HepG2 (cell line): ENCODE measurements around the gene CACTIN. TPM values are rescaled to one million over a fixed set of nuclear protein-coding genes. Genes with fewer than 3 reads are reported as not detected.

Experiments
- ASH2L ChIP-seq: fragments of 300-600, 200-600 bp; sonication (generic); IDR thresholded peaks from 2 replicates; pipeline ENCODE4 v1.7.0; 2017; ENCODE audit warnings: low read depth, mild to moderate bottlenecking, moderate library complexity, mixed read lengths, low read length; ENCODE audit not compliant: insufficient read length
- CSRNP2 ChIP-seq: sonication (generic); formaldehyde crosslinking; conservative IDR thresholded peaks from 2 replicates; pipeline ENCODE4 v1.8.0; 2022; ENCODE audit warnings: low read depth, missing genetic modification reagents
- KDM3A ChIP-seq: IDR thresholded peaks from 2 replicates; pipeline ENCODE4 v1.6.1; 2018; ENCODE audit warnings: low read depth, missing compliant biosample characterization
- PRPF4 ChIP-seq: fragments of 200-400 bp; formaldehyde crosslinking; IDR thresholded peaks from 2 replicates; pipeline ENCODE4 v1.6.1; 2016; ENCODE audit warnings: low read length, low read depth; ENCODE audit not compliant: poor library complexity, severe bottlenecking
- TERF1 ChIP-seq: sonication (generic); formaldehyde crosslinking; IDR thresholded peaks from 2 replicates; pipeline ENCODE4 v1.8.0; 2022; ENCODE audit warnings: mild to moderate bottlenecking, missing genetic modification reagents, moderate library complexity
- TP53 ChIP-seq: sonication (generic); formaldehyde crosslinking; conservative IDR thresholded peaks from 2 replicates; pipeline ENCODE4 v1.4.0; 2020; ENCODE audit warnings: missing genetic modification reagents
- ZMYM3 ChIP-seq: sonication (generic); formaldehyde crosslinking; IDR thresholded peaks from 2 replicates; pipeline ENCODE4 v1.5.1; 2020; ENCODE audit warnings: mild to moderate bottlenecking, missing genetic modification reagents
- ZNF101 ChIP-seq: sonication (generic); formaldehyde crosslinking; IDR thresholded peaks from 2 replicates; pipeline ENCODE4 v1.4.0; 2020; ENCODE audit warnings: mild to moderate bottlenecking, low read depth, missing genetic modification reagents, borderline replicate concordance
- ZNF121 ChIP-seq: sonication (generic); formaldehyde crosslinking; IDR thresholded peaks from 2 replicates; pipeline ENCODE4 v1.5.0; 2020; ENCODE audit warnings: mild to moderate bottlenecking, missing genetic modification reagents
- ZNF44 ChIP-seq: sonication (generic); formaldehyde crosslinking; IDR thresholded peaks from 2 replicates; pipeline ENCODE4 v1.5.1; 2020; ENCODE audit warnings: mild to moderate bottlenecking, missing genetic modification reagents
- ZNF496 ChIP-seq: sonication (generic); formaldehyde crosslinking; IDR thresholded peaks from 2 replicates; pipeline ENCODE4 v1.8.1; 2023; ENCODE audit warnings: mild to moderate bottlenecking, moderate library complexity, missing genetic modification reagents; ENCODE audit not compliant: insufficient replicate concordance
- ZNF510 ChIP-seq: sonication (generic); formaldehyde crosslinking; IDR thresholded peaks from 2 replicates; pipeline ENCODE4 v1.4.0; 2020; ENCODE audit warnings: low read depth, mild to moderate bottlenecking, missing genetic modification reagents
- ZNF770 ChIP-seq: sonication (generic); formaldehyde crosslinking; IDR thresholded peaks from 2 replicates; pipeline ENCODE4 v1.5.0; 2020; ENCODE audit warnings: mild to moderate bottlenecking, missing genetic modification reagents
- ZNF792 ChIP-seq: IDR thresholded peaks from 2 replicates; pipeline ENCODE4 v1.6.1; 2016
- ZNF839 ChIP-seq: sonication (generic); formaldehyde crosslinking; IDR thresholded peaks from 2 replicates; pipeline ENCODE4 v1.4.0; 2020; ENCODE audit warnings: missing genetic modification reagents, mild to moderate bottlenecking, borderline replicate concordance
- polyA plus RNA-seq, 8 experiments: library from polyadenylated mRNA; depleted of rRNA in 3 of 8; stranded (reverse) in 7 of 8; unstranded in 1 of 8; fragments of >200 nt; fragmentation: Illumina TruSeq in 4 of 8; extraction: Trizol in 4 of 8; gene quantifications; 2 replicates each; pipeline versions ENCODE4 v1.2.1 to v1.2.3, GENCODE V29; 2011 to 2016; ENCODE audit warnings: low read depth in 4 of 8, missing spikeins in 1 of 8, mixed read lengths in 1 of 8; ENCODE audit not compliant: insufficient read depth in 1 of 8
- total RNA-seq, 5 experiments: library from RNA; depleted of rRNA; stranded (reverse); fragments of >200 nt; fragmentation: Illumina TruSeq; extraction: Trizol; gene quantifications; 2 replicates each; pipeline ENCODE4 v1.2.3, GENCODE V29; 2016; ENCODE audit warnings: low read depth in 1 of 5
- TF ChIP-seq, protein P1 (sequence below): sonication (generic); formaldehyde crosslinking; IDR thresholded peaks from 2 replicates; pipeline ENCODE4 v1.4.0; 2020; ENCODE audit warnings: low read depth, missing genetic modification reagents
- TF ChIP-seq, protein P2 (sequence below): sonication (generic); formaldehyde crosslinking; IDR thresholded peaks from 2 replicates; pipeline ENCODE4 v1.4.0; 2020; ENCODE audit warnings: missing genetic modification reagents

CACTIN gene
- total and polyA plus RNA-seq, 2 of the 13 experiments (the other 11 are each of a cell fraction or from before 2014, with no cell fraction given), result 10.0 to 16.6 TPM

DNA sequence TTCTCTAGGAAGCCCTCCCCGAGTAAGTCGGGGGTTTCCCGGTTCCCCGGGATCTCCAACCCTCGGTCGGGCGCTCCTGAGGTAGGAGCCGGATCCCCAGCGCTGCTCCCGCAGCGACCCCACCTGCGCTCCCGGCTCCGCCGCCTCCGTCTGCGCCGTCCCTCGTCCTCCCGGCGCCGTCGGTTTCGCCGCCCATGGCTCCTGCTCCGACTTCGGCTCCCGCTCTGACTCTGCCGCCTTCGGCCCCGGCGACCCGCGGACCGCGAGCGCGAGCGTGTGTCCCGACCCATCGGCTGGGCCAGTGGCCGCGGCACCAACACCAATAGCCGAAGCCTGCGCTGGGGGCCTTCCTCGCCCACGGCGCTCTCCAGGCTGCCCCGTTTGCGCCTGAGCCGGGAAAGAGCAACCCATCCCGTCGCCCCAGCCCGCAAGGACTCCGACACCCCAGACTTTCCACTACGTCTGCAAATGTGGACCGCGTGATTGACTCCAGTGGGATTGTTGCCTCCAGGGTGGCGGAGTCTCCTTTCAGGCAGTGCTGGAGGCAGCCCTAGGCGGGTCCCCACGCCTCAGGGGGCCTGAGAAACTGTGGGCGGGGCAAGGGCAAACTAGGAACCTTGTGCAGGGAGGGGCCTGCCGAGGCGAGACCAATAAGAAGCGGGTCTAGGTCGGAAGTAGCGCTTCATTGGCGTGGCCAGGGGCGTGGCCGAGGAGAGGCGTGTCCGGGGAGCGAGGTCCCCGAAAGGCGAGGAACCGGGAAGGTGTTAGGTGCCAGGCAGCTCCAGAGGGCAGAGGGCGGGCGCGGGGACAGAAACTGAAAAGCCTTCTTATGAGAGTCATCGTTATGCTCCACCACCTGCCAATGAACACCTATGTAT, at the start of gene CACTIN (continued):
- TF ChIP-seq ASH2L, result peak; percentile 92
- TF ChIP-seq PRPF4, result no peak
- TF ChIP-seq, protein P1, sequence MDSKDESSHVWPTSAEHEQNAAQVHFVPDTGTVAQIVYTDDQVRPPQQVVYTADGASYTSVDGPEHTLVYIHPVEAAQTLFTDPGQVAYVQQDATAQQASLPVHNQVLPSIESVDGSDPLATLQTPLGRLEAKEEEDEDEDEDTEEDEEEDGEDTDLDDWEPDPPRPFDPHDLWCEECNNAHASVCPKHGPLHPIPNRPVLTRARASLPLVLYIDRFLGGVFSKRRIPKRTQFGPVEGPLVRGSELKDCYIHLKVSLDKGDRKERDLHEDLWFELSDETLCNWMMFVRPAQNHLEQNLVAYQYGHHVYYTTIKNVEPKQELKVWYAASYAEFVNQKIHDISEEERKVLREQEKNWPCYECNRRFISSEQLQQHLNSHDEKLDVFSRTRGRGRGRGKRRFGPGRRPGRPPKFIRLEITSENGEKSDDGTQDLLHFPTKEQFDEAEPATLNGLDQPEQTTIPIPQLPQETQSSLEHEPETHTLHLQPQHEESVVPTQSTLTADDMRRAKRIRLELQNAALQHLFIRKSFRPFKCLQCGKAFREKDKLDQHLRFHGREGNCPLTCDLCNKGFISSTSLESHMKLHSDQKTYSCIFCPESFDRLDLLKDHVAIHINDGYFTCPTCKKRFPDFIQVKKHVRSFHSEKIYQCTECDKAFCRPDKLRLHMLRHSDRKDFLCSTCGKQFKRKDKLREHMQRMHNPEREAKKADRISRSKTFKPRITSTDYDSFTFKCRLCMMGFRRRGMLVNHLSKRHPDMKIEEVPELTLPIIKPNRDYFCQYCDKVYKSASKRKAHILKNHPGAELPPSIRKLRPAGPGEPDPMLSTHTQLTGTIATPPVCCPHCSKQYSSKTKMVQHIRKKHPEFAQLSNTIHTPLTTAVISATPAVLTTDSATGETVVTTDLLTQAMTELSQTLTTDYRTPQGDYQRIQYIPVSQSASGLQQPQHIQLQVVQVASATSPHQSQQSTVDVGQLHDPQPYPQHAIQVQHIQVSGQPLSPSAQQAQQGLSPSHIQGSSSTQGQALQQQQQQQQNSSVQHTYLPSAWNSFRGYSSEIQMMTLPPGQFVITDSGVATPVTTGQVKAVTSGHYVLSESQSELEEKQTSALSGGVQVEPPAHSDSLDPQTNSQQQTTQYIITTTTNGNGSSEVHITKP (CRISPR knock-in tag), result peak; percentile 31; the same call in 1 of the 2 replicates
- TF ChIP-seq ZNF770 (CRISPR knock-in tag), result peak; percentile 53
- TF ChIP-seq ZNF496, result no peak
- TF ChIP-seq ZNF792 (CRISPR knock-in tag), result peak; percentile 62; the same call in 1 of the 2 replicates
- 0 out of 2 replicates have a peak, but pooled peaks have one; percentile 41 for TF ChIP-seq KDM3A (CRISPR knock-in tag)
- TF ChIP-seq ZNF101 (CRISPR knock-in tag), result no peak
- no peak for TF ChIP-seq CSRNP2 (CRISPR knock-in tag)
- TF ChIP-seq TERF1 (CRISPR knock-in tag), result no peak
- no peak for TF ChIP-seq ZNF44 (CRISPR knock-in tag)
- TF ChIP-seq ZMYM3 (CRISPR knock-in tag), result no peak
- no peak; the same call in 1 of the 2 replicates for TF ChIP-seq TP53 (CRISPR knock-in tag)
- TF ChIP-seq, protein P2, sequence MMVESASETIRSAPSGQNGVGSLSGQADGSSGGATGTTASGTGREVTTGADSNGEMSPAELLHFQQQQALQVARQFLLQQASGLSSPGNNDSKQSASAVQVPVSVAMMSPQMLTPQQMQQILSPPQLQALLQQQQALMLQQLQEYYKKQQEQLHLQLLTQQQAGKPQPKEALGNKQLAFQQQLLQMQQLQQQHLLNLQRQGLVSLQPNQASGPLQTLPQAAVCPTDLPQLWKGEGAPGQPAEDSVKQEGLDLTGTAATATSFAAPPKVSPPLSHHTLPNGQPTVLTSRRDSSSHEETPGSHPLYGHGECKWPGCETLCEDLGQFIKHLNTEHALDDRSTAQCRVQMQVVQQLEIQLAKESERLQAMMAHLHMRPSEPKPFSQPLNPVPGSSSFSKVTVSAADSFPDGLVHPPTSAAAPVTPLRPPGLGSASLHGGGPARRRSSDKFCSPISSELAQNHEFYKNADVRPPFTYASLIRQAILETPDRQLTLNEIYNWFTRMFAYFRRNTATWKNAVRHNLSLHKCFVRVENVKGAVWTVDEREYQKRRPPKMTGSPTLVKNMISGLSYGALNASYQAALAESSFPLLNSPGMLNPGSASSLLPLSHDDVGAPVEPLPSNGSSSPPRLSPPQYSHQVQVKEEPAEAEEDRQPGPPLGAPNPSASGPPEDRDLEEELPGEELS (CRISPR knock-in tag), result no peak
- TF ChIP-seq ZNF510 (CRISPR knock-in tag), result no peak
- TF ChIP-seq ZNF121 (CRISPR knock-in tag), result no peak
- TF ChIP-seq ZNF839 (CRISPR knock-in tag), result 0 out of 2 replicates have a peak, but pooled peaks have one; percentile 57
